Measurements from ENCODE around the gene POGZ. TPM values are rescaled to one million over a fixed set of nuclear protein-coding genes. Genes with fewer than 3 reads are reported as not detected.

Gene POGZ
- total RNA-seq, 4 donors from 2014 or later: 29.3 to 87.3 (median 57.3) TPM

DNA sequence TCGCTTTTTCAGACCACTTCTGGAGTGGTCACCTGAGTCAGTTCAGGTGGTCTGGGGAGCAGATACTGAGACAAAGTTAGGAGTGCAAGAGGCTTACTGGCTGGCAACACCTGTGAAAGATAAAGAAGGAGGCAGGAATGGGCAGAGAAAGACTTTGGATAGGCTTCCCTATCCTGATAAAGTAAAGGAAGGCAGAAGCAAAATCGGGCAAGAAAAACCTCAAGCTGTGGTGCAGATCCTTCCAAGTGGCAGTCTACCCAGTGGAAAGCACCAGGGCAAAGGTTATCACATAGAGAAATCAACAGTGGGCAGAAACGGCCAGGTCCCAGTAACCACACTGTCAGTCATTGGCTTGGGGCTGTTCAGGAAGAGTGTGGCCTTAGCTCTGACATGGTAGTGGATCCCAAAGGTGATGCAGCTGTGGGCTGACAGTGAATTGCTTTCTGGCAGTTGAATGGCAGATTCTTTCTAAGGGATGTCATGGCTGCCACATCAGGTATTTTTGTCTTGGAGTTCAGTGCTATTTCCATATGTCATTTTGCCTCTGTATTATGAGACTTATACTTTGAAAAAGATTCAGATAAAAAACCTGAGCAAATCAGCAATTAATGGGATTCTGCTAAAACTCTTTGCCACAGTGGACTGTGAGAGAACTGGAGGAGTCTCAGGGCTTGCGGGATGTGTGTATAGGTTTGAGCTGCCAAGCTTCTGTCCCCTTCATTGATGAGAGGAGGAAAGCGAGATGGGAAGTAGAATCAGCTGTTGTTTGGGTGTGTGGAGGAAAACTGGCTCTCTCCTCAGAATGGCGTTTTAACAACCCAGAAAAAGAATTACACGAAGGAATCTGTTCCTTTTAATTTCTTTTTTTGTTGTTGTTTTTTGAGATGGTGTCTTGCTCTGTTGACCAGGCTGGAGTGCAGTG is 43.8 kb upstream of the POGZ start:
- H3K36me3 ChIP-seq: no peaks in the 10 kb centered on the region
- 81% methylated on average over 7 of the region's 7 CpGs for WGBS
- no peak overlapping the region for H3K27ac ChIP-seq
- TF ChIP-seq POLR2A (IDR thresholded peaks at IDR 0.05) (no peak), POLR2AphosphoS5 (IDR thresholded peaks at IDR 0.05) (no peak), EP300 (IDR thresholded peaks at IDR 0.05) (no peak)
- TF ChIP-seq, protein P1, sequence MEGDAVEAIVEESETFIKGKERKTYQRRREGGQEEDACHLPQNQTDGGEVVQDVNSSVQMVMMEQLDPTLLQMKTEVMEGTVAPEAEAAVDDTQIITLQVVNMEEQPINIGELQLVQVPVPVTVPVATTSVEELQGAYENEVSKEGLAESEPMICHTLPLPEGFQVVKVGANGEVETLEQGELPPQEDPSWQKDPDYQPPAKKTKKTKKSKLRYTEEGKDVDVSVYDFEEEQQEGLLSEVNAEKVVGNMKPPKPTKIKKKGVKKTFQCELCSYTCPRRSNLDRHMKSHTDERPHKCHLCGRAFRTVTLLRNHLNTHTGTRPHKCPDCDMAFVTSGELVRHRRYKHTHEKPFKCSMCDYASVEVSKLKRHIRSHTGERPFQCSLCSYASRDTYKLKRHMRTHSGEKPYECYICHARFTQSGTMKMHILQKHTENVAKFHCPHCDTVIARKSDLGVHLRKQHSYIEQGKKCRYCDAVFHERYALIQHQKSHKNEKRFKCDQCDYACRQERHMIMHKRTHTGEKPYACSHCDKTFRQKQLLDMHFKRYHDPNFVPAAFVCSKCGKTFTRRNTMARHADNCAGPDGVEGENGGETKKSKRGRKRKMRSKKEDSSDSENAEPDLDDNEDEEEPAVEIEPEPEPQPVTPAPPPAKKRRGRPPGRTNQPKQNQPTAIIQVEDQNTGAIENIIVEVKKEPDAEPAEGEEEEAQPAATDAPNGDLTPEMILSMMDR (IDR thresholded peaks at IDR 0.05): no peak
- H3K27me3 ChIP-seq: no peaks in the 10 kb centered on the region
- DNase-seq (ENCODE audit: low spot score in 2 of 2): no peak
- H3K4me1 ChIP-seq: no peaks in the 10 kb centered on the region
- H3K9me3 ChIP-seq: no peaks in the 10 kb centered on the region
- no peak overlapping the region for H3K4me3 ChIP-seq

DNA sequence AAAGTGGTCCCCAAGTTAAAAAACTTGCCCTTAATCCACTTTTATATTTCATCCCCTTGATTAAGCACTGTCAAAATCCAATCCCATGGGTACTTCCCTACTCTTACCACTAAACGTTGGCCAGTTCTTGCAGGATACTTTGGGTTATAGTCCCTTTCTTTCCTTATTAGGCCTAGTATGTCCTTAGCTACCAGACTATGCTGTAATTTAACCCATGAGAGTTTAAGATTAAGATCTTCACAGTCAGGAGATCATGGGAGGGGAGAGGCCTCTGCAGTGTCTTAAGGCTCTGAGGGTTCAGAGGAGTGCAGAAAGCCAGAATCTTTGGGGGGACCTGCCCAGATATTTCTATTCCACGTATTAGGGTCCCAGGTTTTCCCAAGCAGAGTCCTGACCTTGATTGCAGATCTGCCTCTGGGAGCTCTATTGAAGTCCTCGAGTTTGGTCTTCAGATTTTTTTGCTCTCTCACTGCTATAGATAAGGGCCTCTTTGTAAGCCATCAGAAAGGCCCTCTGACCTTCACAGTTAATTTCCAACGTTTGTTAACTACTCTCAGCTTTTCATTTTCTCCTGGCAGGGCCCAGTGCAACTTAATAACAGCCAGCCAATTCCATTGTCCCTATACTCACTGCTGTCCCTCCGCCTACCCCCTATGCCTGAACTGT is 42.9 kb upstream of the POGZ start:
- WGBS: 67% methylated on average over 5 of the region's 5 CpGs
- H3K4me3 ChIP-seq: no peak overlapping the region
- no peaks in the 10 kb centered on the region for H3K9me3 ChIP-seq
- H3K4me1 ChIP-seq: no peaks in the 10 kb centered on the region
- TF ChIP-seq, protein P1 (IDR thresholded peaks at IDR 0.05): no peak
- TF ChIP-seq POLR2A (IDR thresholded peaks at IDR 0.05): no peak
- TF ChIP-seq POLR2AphosphoS5 (IDR thresholded peaks at IDR 0.05): no peak
- TF ChIP-seq EP300 (IDR thresholded peaks at IDR 0.05): no peak
- H3K27ac ChIP-seq: no peak overlapping the region
- no peaks in the 10 kb centered on the region for H3K27me3 ChIP-seq
- H3K36me3 ChIP-seq: no peaks in the 10 kb centered on the region
- DNase-seq (ENCODE audit: low spot score in 2 of 2): no peak

DNA sequence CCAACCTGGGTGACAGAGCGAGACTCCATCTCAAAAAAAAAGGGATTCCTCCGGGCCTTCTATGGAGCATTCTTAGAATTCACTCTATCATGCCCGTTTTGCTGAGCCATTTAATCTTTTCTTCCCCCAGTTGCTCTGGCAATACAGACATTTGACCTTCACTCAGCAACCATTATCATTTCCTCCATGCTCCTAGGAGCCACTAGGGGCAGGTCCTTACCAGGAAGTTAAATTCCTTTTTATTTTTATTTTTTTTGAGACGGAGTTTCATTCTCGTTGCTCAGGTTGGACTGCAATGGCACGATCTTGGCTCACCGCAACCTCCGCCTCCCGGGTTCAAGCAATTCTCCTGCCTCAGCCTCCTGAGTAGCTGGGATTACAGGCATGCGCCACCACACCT is 42.2 kb upstream of the POGZ start:
- no peaks in the 10 kb centered on the region for H3K27me3 ChIP-seq
- DNase-seq (ENCODE audit: low spot score in 2 of 2): no peak

DNA sequence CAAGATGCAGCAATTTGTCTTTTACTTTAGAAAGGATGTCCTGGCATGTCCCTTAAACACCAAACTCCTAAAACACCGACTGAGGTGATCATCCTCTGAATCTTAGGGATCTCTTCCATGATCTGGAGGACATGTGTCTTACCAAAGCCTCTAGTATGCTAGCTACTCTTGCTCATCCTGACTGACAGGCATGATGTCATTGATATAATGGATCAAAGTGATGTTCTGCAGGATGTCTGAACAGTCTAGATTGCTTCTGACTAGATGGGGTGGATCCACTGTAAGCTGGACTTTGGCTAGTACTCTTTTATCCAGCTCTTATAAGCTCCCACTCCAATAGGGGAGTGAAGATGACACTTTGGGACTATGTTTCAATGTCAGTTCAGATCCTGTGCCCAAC is 40.6 kb upstream of the POGZ start:
- H3K4me1 ChIP-seq: peaks cover 1% of the 10 kb centered on the region
- H3K9me3 ChIP-seq: no peaks in the 10 kb centered on the region
- 88% methylated on average over 1 of the region's 1 CpG for WGBS
- TF ChIP-seq, protein P1 (IDR thresholded peaks at IDR 0.05): no peak
- no peak for TF ChIP-seq EP300 (IDR thresholded peaks at IDR 0.05)
- no peak for TF ChIP-seq POLR2A (IDR thresholded peaks at IDR 0.05)
- TF ChIP-seq POLR2AphosphoS5 (IDR thresholded peaks at IDR 0.05): no peak
- no peaks in the 10 kb centered on the region for H3K36me3 ChIP-seq
- no peak overlapping the region for H3K4me3 ChIP-seq
- no peak for DNase-seq (ENCODE audit: low spot score in 2 of 2)
- H3K27me3 ChIP-seq: no peaks in the 10 kb centered on the region
- H3K27ac ChIP-seq: no peak overlapping the region

More for the DNA sequence above, 42.2 kb upstream of the POGZ start:
- 86% methylated on average over 10 of the region's 10 CpGs for WGBS
- no peaks in the 10 kb centered on the region for H3K36me3 ChIP-seq
- no peaks in the 10 kb centered on the region for H3K9me3 ChIP-seq
- H3K27ac ChIP-seq: no peak overlapping the region
- TF ChIP-seq POLR2AphosphoS5 (IDR thresholded peaks at IDR 0.05): no peak
- TF ChIP-seq, protein P1 (IDR thresholded peaks at IDR 0.05): no peak
- TF ChIP-seq POLR2A (IDR thresholded peaks at IDR 0.05): no peak
- no peak for TF ChIP-seq EP300 (IDR thresholded peaks at IDR 0.05)
- no peaks in the 10 kb centered on the region for H3K4me1 ChIP-seq
- no peak overlapping the region for H3K4me3 ChIP-seq

DNA sequence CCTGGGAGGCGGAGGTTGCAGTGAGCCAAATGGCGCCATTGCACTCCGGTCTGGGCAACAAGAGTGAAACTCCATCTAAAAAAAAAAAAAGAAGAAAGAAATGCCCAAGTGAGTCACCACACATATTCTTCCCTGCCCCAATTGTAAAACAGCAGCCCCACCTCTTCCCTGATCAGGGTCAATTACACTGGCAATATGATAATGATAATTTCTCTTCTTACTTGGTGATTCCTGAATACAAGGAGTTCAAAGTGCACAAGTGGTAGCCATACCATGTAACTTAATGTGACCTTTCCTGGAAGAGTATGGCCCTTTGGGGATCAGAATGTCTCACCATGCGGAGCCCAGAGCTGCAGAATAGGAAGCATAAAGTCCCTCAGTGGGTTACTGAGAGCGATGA is 40.1 kb upstream of the POGZ start:
- TF ChIP-seq, protein P1 (IDR thresholded peaks at IDR 0.05): no peak
- no peak for TF ChIP-seq POLR2AphosphoS5 (IDR thresholded peaks at IDR 0.05)
- H3K9me3 ChIP-seq: no peaks in the 10 kb centered on the region
- peaks cover 7% of the 10 kb centered on the region for H3K4me1 ChIP-seq
- no peaks in the 10 kb centered on the region for H3K27me3 ChIP-seq
- WGBS: 91% methylated on average over 5 of the region's 5 CpGs
- no peak for DNase-seq (ENCODE audit: low spot score in 2 of 2)
- no peak overlapping the region for H3K27ac ChIP-seq
- H3K4me3 ChIP-seq: no peak overlapping the region
- H3K36me3 ChIP-seq: no peaks in the 10 kb centered on the region

Data from suprapubic skin (tissue), 4 donors.